H1 (cell line): Measurements from ENCODE around the gene SLC27A2. TPM values are rescaled to one million over a fixed set of nuclear protein-coding genes. Genes with fewer than 3 reads are reported as not detected.

Source experiments
- CTCF ChIA-PET: fragments of 300-600 bp; sonication (Branson Sonifier 250); formaldehyde crosslinking; loops from one replicate; lab custom pipeline; 2021; ENCODE audit not compliant: partially characterized antibody; lab: Charles Lee
- POLR2A ChIA-PET: fragments of 300-600 bp; sonication (Branson Sonifier 250); formaldehyde crosslinking; loops from one replicate; lab custom pipeline; 2021; ENCODE audit warnings: inconsistent platforms; ENCODE audit not compliant: partially characterized antibody; lab: Charles Lee
- DNase-seq, 2 experiments: peaks; one replicate each; pipeline versions ENCODE4 v3.0.0 to v3.0.0-alpha.2; 2010 to 2022; ENCODE audit warnings: low spot score in 2 of 2, low read depth in 1 of 2, mixed read lengths in 1 of 2
- FAIRE-seq: peaks from 2 replicates; lab custom pipeline; 2011; peaks lifted over from hg19 to GRCh38; lab: Jason Lieb, UNC
- H2AFZ ChIP-seq: 2 replicates; pipeline ENCODE4 v1.8.1; 2012; ENCODE audit warnings: low read length, inconsistent platforms
- H2AK5ac ChIP-seq: 2 replicates; pipeline ENCODE4 v1.6.1; 2013; ENCODE audit warnings: low read depth, low read length
- H2BK120ac ChIP-seq: replicated peaks from 2 replicates; pipeline ENCODE3; 2013; ENCODE audit warnings: low read depth, low read length, inconsistent platforms
- H2BK12ac ChIP-seq: 2 replicates; pipeline ENCODE4 v1.6.1; 2013; ENCODE audit warnings: low read depth, low read length
- H2BK15ac ChIP-seq: 2 replicates; pipeline ENCODE4 v1.6.1; 2013; ENCODE audit warnings: low read length
- H2BK20ac ChIP-seq: 2 replicates; pipeline ENCODE4 v1.6.1; 2013; ENCODE audit warnings: low read length
- H2BK5ac ChIP-seq: 2 replicates; pipeline ENCODE4 v1.6.1; 2013; ENCODE audit warnings: low read depth, low read length
- H3K14ac ChIP-seq: 2 replicates; pipeline ENCODE4 v1.6.1; 2013; ENCODE audit warnings: inconsistent platforms; ENCODE audit not compliant: insufficient read length
- H3K18ac ChIP-seq: 2 replicates; pipeline ENCODE4 v1.6.1; 2013; ENCODE audit warnings: low read length; ENCODE audit errors: extremely low read depth
- H3K23ac ChIP-seq: 2 replicates; pipeline ENCODE4 v1.6.1; 2013; ENCODE audit warnings: inconsistent platforms; ENCODE audit not compliant: insufficient read length
- H3K23me2 ChIP-seq: 2 replicates; pipeline ENCODE4 v1.6.1; 2013; ENCODE audit warnings: low read depth, low read length
- H3K27ac ChIP-seq: 2 replicates; pipeline ENCODE4 v1.6.1; 2011; ENCODE audit warnings: low read depth, low read length, inconsistent platforms
- H3K27me3 ChIP-seq, 4 experiments: replicated peaks in 1 of 4; 1 replicate in 1 of 4; 2 replicates in 3 of 4; pipeline versions ENCODE4 v1.6.1 to v1.8.1; 2011 to 2013; ENCODE audit warnings: low read length in 3 of 4, mild to moderate bottlenecking in 3 of 4, inconsistent platforms in 2 of 4, mixed read lengths in 2 of 4, moderate library complexity in 1 of 4; ENCODE audit not compliant: control insufficient read depth in 3 of 4, insufficient read depth in 3 of 4; ENCODE audit errors: extremely low read depth in 1 of 4
- H3K36me3 ChIP-seq, 4 experiments: 2 replicates each; pipeline versions ENCODE4 v1.6.1 to v1.8.1; 2011 to 2013; ENCODE audit warnings: mild to moderate bottlenecking in 4 of 4, low read length in 3 of 4, moderate library complexity in 2 of 4, control low read depth in 1 of 4, inconsistent platforms in 1 of 4; ENCODE audit not compliant: insufficient read depth in 4 of 4, control insufficient read depth in 2 of 4
- H3K4ac ChIP-seq: replicated peaks from 2 replicates; pipeline ENCODE3; 2013; ENCODE audit warnings: low read length, low read depth, mixed read lengths, inconsistent platforms; ENCODE audit not compliant: insufficient read length
- H3K4me1 ChIP-seq, 4 experiments: replicated peaks in 1 of 4; 1 replicate in 1 of 4; 2 replicates in 3 of 4; pipeline versions ENCODE4 v1.6.1 to v1.8.1; 2011 to 2013; ENCODE audit warnings: low read length in 3 of 4, inconsistent platforms in 2 of 4, mixed read lengths in 1 of 4; ENCODE audit not compliant: insufficient read depth in 4 of 4, control insufficient read depth in 3 of 4
- H3K4me2 ChIP-seq, 2 experiments: 2 replicates each; pipeline versions ENCODE4 v1.6.1 to v1.8.1; 2011 to 2013; ENCODE audit warnings: low read depth in 2 of 2, low read length in 2 of 2, control low read depth in 1 of 2, inconsistent platforms in 1 of 2, mild to moderate bottlenecking in 1 of 2; ENCODE audit not compliant: insufficient read depth in 1 of 2
- H3K4me3 ChIP-seq, 4 experiments: fragments of 200-600, 300-600 bp in 1 of 4; sonication (generic), shearing (Covaris generic), sonication (Bioruptor Twin) in 1 of 4; 2 replicates each; pipeline versions ENCODE4 v1.5.1 to v1.8.1; 2011 to 2016; ENCODE audit warnings: low read length in 4 of 4, low read depth in 3 of 4, control low read depth in 2 of 4, inconsistent platforms in 2 of 4, mild to moderate bottlenecking in 2 of 4, mixed read lengths in 1 of 4, moderate library complexity in 1 of 4; ENCODE audit not compliant: insufficient read depth in 2 of 4; ENCODE audit errors: extremely low read depth in 1 of 4
- H3K56ac ChIP-seq: replicated peaks from 2 replicates; pipeline ENCODE3; 2013; ENCODE audit warnings: low read depth, mild to moderate bottlenecking, mixed read lengths, low read length, inconsistent platforms; ENCODE audit not compliant: insufficient read length
- H3K79me1 ChIP-seq: 2 replicates; pipeline ENCODE4 v1.6.1; 2013; ENCODE audit warnings: low read depth, low read length, control low read depth
- H3K79me2 ChIP-seq, 2 experiments: 2 replicates each; pipeline versions ENCODE4 v1.6.1 to v1.8.1; 2012 to 2013; ENCODE audit warnings: low read length in 2 of 2, mild to moderate bottlenecking in 2 of 2, inconsistent platforms in 1 of 2; ENCODE audit not compliant: insufficient read depth in 2 of 2, control insufficient read depth in 1 of 2
- H3K9ac ChIP-seq, 4 experiments: replicated peaks in 1 of 4; 1 replicate in 1 of 4; 2 replicates in 3 of 4; pipeline versions ENCODE4 v1.6.1 to v1.8.1; 2011 to 2013; ENCODE audit warnings: low read depth in 3 of 4, low read length in 3 of 4, control low read depth in 2 of 4, mild to moderate bottlenecking in 2 of 4, moderate library complexity in 2 of 4, inconsistent platforms in 1 of 4; ENCODE audit errors: extremely low read depth in 1 of 4
- H3K9me3 ChIP-seq, 2 experiments: 2 replicates each; pipeline versions ENCODE4 v1.6.1 to v1.8.1; 2012 to 2013; ENCODE audit warnings: mild to moderate bottlenecking in 2 of 2, moderate library complexity in 2 of 2, control low read depth in 1 of 2, inconsistent platforms in 1 of 2, low read depth in 1 of 2, low read length in 1 of 2, mixed read lengths in 1 of 2; ENCODE audit not compliant: insufficient read depth in 2 of 2
- H4K20me1 ChIP-seq, 2 experiments: replicated peaks in 1 of 2; 2 replicates each; pipeline versions ENCODE3 to v1.8.1; 2011 to 2013; ENCODE audit warnings: inconsistent platforms in 2 of 2, low read length in 2 of 2, mild to moderate bottlenecking in 1 of 2; ENCODE audit not compliant: insufficient read depth in 2 of 2, control insufficient read depth in 1 of 2
- H4K5ac ChIP-seq: 2 replicates; pipeline ENCODE4 v1.6.1; 2013; ENCODE audit warnings: low read length, low read depth, mixed read lengths, inconsistent platforms; ENCODE audit not compliant: insufficient read length
- H4K8ac ChIP-seq: 2 replicates; pipeline ENCODE4 v1.8.0; 2013; ENCODE audit warnings: mild to moderate bottlenecking, moderate library complexity, low read length, inconsistent platforms; ENCODE audit not compliant: insufficient read depth; ENCODE audit errors: extremely low read depth
- H4K91ac ChIP-seq: replicated peaks from 2 replicates; pipeline ENCODE3; 2013; ENCODE audit warnings: low read length, mixed read lengths, inconsistent platforms; ENCODE audit not compliant: insufficient read length
- FOSL1 ChIP-seq: IDR thresholded peaks from 2 replicates; pipeline ENCODE4 v1.6.1; 2011; ENCODE audit warnings: mild to moderate bottlenecking, low read depth, low read length, moderate library complexity; ENCODE audit not compliant: insufficient read depth
- MAFK ChIP-seq: IDR thresholded peaks from 2 replicates; pipeline ENCODE4 v1.6.1; 2012; ENCODE audit warnings: low read depth, mild to moderate bottlenecking, improper control_type of control experiment, low read length
- RBBP5 ChIP-seq: IDR thresholded peaks from 2 replicates; pipeline ENCODE4 v1.7.1; 2012; ENCODE audit warnings: low read depth, mild to moderate bottlenecking, inconsistent platforms, low read length, moderate library complexity, borderline replicate concordance
- SUZ12 ChIP-seq: fragments of 200-600 bp; sonication (generic); IDR thresholded peaks from 2 replicates; pipeline ENCODE4 v1.6.1; 2012; ENCODE audit warnings: mild to moderate bottlenecking, inconsistent platforms, low read length, moderate library complexity, mixed read lengths
- YY1 ChIP-seq: IDR thresholded peaks from 2 replicates; pipeline ENCODE4 v1.6.1; 2011; ENCODE audit warnings: low read depth, mild to moderate bottlenecking, low read length
- WGBS, 2 experiments: shearing (Covaris generic) in 1 of 2; methylation state at CpG; one replicate each; pipeline versions ENCODE4 v1.1.6 to v1.1.7; 2013 to 2015; ENCODE audit warnings: low lambda C conversion rate in 2 of 2, mixed read lengths in 2 of 2, inconsistent platforms in 1 of 2, low coverage in 1 of 2, missing lambda C conversion rate in 1 of 2; ENCODE audit not compliant: insufficient replicate concordance in 2 of 2, insufficient coverage in 1 of 2, insufficient read length in 1 of 2; ENCODE audit errors: extremely low coverage in 1 of 2, missing lambda C conversion rate in 1 of 2; 5-methylcytosine and 5-hydroxymethylcytosine counted together
- polyA plus RNA-seq, 7 experiments: library from polyadenylated mRNA; depleted of rRNA in 3 of 7; stranded (reverse) in 5 of 7; unstranded in 2 of 7; fragments of >200 nt in 5 of 7; fragments of 200-250 nt in 2 of 7; gene quantifications; 1 replicate in 5 of 7; 2 replicates in 1 of 7; 4 replicates in 1 of 7; pipeline versions ENCODE4 v1.2.1 to v1.2.3, GENCODE V29; 2011 to 2013; ENCODE audit warnings: missing spikeins in 2 of 7, mixed read lengths in 2 of 7
- total RNA-seq: library from RNA; stranded (reverse); fragmentation: NEBNext Ultra II Directional; extraction: Animal tissue kit (Norgen Biotek cat#: 25700); gene quantifications from 2 replicates; pipeline ENCODE4 v1.2.1, GENCODE V29; 2021

SLC27A2 gene
- total and polyA plus RNA-seq, 2 of the 8 experiments (the other 6 are each of a cell fraction or from before 2014, with no cell fraction given): 5.6 to 5.8 TPM

- Histone ChIP-seq H3K23me2 (no peaks in the 10 kb centered on the region; the same call in 1 of the 2 replicates), H3K9me3 (no peaks in the 10 kb centered on the region), H2BK20ac (no peak overlapping the region), H4K91ac (no peak overlapping the region), H4K5ac (no peak overlapping the region), H4K8ac (no peak overlapping the region), H3K79me1 (no peaks in the 10 kb centered on the region), H3K56ac (no peak overlapping the region), H3K36me3 (peaks cover 0 to 8% (median 0%) of the 10 kb centered on the region in 4 experiments; a peak in 1 of 8 replicates)
- 98% methylated on average over 3 of the region's 3 CpGs; no CpG with 5 or more reads in 1 of the 2 experiments for WGBS, 2 experiments
- POLR2A ChIA-PET: no interaction called here
- TF ChIP-seq MAFK (no peak), SUZ12 (no peak), FOSL1 (no peak), RBBP5 (no peak), YY1 (no peak)
- TF ChIP-seq, all 59 proteins: peak for 0
- Histone ChIP-seq H3K23ac (no peak overlapping the region), H3K79me2 (no peaks in the 10 kb centered on the region), H3K4me3 (no peak overlapping the region), H2BK5ac (no peak overlapping the region), H2AK5ac (no peak overlapping the region), H4K20me1 (no peaks in the 10 kb centered on the region), H2BK12ac (no peak overlapping the region), H3K4me2 (no peak overlapping the region), H3K4ac (no peak overlapping the region), H2AFZ (no peak overlapping the region), H3K4me1 (no peaks in the 10 kb centered on the region), H2BK120ac (no peak overlapping the region), H3K27ac (no peak overlapping the region), H3K14ac (no peak overlapping the region), H2BK15ac (no peak overlapping the region), H3K9ac (no peak overlapping the region), H3K27me3 (no peaks in the 10 kb centered on the region), H3K18ac (no peak overlapping the region)
- DNase-seq (no peak), FAIRE-seq (no peak)
- CTCF ChIA-PET: interaction anchor here (0.6 to 3.0 kb wide), 2 partner anchors 36 to 46 kb away, joined by 3 to 10 read pairs; no protein-coding TSS in a partner anchor
Measured at GRCh38 chr15:50280271-50280670, 98.3 kb downstream of the SLC27A2 start.
